OCI-LY7 (cell line): ENCODE results near the gene WNT6.

Source experiments
- EZH2phosphoT487 ChIP-seq: fragments of 200-600 bp; sonication (generic); IDR thresholded peaks from 2 replicates; pipeline ENCODE4 v1.6.1; 2018; ENCODE audit warnings: low read depth, borderline replicate concordance, mild to moderate bottlenecking, mixed run types, antibody characterized with exemption, low read length, moderate library complexity, mixed read lengths
- TF ChIP-seq, protein P1 (sequence below): fragments of 200-600 bp; sonication (generic); conservative IDR thresholded peaks from 2 replicates; pipeline ENCODE4 v1.5.1; 2014; ENCODE audit warnings: mild to moderate bottlenecking, antibody characterized with exemption, low read length, moderate library complexity, mixed read lengths

DNA sequence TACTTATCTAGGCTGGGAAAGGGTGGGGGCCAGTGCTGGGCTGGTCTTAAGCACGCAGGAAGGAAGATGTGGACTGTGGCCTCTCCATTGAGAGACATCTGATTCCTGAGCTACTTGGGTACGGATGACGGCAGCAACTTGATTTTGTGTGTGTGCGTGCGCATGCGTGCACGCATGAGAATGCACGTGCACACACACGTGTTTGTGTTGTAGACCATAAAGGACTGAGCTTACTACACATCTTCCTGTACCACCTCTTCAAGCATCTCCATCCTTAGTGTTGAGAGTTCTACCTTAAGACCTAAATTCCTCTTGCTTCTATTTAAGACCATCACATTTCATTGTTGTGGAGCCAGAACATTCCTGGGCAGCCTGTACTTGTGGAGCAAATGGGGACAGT lies 9.5 kb downstream of the WNT6 start:
- TF ChIP-seq, protein P1, sequence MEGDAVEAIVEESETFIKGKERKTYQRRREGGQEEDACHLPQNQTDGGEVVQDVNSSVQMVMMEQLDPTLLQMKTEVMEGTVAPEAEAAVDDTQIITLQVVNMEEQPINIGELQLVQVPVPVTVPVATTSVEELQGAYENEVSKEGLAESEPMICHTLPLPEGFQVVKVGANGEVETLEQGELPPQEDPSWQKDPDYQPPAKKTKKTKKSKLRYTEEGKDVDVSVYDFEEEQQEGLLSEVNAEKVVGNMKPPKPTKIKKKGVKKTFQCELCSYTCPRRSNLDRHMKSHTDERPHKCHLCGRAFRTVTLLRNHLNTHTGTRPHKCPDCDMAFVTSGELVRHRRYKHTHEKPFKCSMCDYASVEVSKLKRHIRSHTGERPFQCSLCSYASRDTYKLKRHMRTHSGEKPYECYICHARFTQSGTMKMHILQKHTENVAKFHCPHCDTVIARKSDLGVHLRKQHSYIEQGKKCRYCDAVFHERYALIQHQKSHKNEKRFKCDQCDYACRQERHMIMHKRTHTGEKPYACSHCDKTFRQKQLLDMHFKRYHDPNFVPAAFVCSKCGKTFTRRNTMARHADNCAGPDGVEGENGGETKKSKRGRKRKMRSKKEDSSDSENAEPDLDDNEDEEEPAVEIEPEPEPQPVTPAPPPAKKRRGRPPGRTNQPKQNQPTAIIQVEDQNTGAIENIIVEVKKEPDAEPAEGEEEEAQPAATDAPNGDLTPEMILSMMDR = no peak
- TF ChIP-seq EZH2phosphoT487 = no peak
